ENCODE measurements around the gene SLC17A7.
"Not testable (repeated sequence)": the region's sequence is repeated elsewhere in the genome, so short reads cannot be mapped to it uniquely, and the experiment has no call there.

SLC17A7 gene

GRCh38 chr19:49441210-49441959 lies at the start of gene SLC17A7:
Gene SLC17A7, minus strand, starts transcription at chr19:49441527. Its CDS starts 148 bp downstream, at chr19:49441379.
- DNase-seq (ENCODE audit: low read depth), result no peak

- no peak for DNase-seq (ENCODE audit: low read depth)
Observed at GRCh38 chr19:49490287-49491029, 49.1 kb upstream of the SLC17A7 start.

DNA sequence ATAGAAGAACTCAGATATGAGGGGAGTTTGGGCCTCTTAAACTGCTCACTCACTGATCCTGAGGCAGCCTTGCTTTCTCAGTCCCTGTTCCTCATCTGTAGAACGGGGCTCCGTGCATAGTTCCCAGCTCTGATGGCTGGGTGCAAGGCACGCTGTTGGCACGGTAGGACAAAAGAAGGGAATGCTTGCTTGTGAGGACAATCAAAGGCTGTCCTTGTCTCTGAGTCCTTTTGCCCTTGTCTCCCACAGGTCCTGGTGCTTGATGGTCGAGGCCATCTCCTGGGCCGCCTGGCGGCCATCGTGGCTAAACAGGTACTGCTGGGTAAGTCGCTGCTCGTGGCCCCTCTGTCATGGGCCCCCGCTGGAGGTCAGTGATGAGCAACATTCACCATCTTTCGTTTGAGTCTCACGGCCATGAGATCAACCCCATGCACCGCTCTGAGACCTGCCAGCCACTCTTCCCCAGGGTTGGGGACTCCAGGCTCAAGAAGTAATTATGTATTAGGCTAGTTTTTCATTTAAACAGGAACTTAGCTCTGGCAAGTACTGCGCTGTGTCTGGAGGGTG lies 48.4 kb upstream of the SLC17A7 start:
- no peak for DNase-seq (ENCODE audit: low read depth)

- no peak for DNase-seq (ENCODE audit: low read depth)
Observed at GRCh38 chr19:49488863-49489537, 47.7 kb upstream of the SLC17A7 start.

- DNase-seq (ENCODE audit: low read depth), result no peak
Observed at GRCh38 chr19:49488046-49488862, 46.9 kb upstream of the SLC17A7 start.

GRCh38 chr19:49487277-49488045 lies 46.1 kb upstream of the SLC17A7 start, which contains the start of gene RPL13A:
Gene RPL13A, plus strand, starts transcription at chr19:49487608. Its CDS starts 22 bp downstream, at chr19:49487630.
- peak; percentile 99 for DNase-seq (ENCODE audit: low read depth)

DNA sequence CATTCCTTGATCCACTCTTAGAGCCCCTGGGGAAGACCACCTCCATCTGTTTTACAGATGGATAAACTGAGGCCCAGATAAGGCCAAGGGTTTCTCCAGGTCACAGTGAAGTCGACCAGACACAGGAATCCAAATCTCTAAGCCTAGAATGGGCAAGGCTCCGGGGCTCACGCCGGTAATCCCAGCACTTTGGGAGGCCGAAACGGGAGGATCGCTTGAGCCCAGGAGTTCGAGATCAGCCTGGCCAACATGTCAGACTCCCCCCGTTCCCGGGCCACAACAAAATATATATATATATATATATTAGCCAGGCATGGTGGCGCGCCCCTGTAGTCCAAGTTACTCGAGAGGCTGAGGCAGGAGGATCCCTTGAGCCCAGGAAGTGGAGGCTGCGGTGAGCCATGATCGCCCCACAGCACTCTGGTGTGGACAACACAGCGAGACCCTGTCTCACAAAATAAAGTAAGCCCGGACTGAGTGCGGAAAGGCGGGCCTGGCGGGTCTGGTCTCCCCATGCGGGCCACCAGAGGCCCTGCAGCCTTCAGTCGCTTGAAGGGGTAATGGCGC lies 45.5 kb upstream of the SLC17A7 start:
- DNase-seq (ENCODE audit: low read depth), result no peak

GRCh38 chr19:49486232-49486631 lies 44.9 kb upstream of the SLC17A7 start:
- DNase-seq (ENCODE audit: low read depth), result no peak

DNA sequence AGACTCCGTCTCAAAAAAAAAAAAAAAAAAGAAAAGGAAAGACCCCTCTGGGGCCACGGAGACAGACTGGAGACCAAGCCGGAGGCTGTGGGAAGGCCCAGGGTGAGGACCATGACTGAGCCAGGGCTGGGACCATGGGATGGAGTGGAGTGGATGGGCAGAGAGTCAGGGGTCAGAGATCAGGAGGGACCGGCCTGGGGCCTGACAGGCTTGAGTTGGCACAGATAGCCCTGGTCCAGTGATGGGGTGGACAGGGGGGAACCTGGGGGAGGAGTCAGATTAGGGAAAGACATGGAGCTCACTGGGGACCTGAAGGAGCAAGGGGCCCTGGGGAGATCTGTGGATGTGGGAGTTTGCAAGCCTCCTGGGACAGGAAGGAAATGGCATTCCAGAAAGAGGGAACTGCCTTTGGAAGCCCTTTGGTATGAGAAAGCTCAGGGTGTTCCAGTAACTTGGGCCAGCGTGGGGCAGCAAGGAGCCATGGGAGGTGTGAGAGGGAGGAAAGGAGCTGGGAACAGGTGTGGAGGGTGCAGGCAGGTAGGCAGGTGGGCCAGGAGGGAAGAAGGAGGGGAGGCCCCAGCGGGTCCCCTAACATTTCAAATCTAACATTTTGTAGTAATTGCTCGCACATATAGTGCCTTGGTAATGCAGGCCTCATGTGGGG lies 39.8 kb upstream of the SLC17A7 start:
- no peak for DNase-seq (ENCODE audit: low read depth)

GRCh38 chr19:49479975-49480628 lies 38.8 kb upstream of the SLC17A7 start:
- DNase-seq (ENCODE audit: low read depth), result no peak

DNA sequence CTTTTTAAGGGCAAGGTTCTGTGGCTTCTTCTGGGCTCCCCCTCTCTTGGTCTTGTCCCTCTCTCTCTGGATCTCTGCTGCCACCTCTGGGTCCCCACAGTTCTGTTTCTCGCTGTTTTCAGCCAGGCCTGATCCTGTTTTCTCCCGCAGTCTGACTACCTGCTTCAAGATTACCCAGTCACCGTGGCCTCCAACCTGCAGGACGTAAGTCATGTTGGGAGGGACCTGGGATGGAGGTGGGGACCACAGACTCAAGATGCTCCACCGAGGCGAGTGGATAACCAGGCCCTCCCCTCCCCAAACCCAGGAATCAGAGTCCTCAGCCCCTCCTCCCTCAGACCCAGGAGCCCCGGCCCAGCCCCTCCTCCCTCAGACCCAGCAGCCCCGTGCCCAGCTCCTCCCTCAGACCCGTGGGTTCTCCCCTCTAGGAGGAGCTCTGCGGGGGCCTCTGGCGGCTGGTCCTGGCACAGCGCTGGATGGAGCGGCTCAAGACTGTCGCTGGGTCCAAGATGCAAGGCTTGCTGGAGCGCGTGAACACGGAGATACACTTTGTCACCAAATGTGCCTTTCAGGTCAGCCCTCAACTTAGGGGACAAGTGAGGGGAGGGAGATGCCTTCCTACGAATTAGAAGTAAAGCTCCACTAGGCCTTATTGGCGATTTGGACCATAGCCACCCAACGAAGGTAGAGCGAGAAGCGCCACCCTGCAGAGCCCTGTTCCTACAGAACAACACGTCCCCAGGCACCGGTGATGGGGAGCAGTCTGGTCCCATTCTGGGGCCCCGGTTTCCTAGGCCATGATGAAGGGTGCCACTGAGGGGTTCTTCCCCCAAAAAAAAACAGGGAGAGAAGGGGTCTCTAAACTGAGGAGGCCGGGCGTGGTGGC lies 34.9 kb upstream of the SLC17A7 start:
- DNase-seq (ENCODE audit: low read depth), result peak; percentile 68

DNA sequence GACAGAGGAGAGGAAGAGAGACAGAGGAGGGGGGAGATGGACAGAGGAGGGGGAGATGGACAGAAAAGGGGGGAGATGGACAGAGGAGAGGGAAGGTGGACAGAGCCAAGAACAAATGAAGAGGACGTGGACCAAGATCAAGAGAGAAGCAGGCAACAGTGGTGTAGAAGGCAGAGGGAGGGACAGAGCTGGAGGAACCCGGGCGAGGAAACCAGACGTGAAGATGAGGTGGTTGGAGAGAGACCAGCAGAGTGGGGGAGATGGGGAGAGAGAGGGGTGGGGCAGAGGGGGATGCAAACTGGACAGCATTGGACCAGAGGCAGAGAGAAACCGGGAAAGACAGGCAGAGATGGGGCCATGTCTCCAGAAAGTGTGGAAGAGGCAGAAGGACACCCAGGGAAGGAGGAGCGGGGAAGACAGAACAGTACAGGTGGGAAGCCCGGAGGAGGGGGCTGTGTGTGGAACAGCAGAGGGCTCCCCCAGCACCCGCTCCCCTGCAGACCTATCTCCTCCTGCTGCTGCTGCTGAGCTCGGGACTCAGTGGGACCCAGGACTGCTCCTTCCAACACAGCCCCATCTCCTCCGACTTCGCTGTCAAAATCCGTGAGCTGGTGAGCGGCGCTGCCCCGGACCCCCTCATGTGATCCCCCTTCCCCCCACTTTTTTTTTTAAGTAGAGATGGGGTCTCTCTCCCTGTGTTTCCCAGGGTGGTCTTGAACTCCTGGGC lies 34.0 kb upstream of the SLC17A7 start:
- no peak for DNase-seq (ENCODE audit: low read depth)

- DNase-seq (ENCODE audit: low read depth), result no peak
Observed at GRCh38 chr19:49474542-49474924, 33.2 kb upstream of the SLC17A7 start.

DNA sequence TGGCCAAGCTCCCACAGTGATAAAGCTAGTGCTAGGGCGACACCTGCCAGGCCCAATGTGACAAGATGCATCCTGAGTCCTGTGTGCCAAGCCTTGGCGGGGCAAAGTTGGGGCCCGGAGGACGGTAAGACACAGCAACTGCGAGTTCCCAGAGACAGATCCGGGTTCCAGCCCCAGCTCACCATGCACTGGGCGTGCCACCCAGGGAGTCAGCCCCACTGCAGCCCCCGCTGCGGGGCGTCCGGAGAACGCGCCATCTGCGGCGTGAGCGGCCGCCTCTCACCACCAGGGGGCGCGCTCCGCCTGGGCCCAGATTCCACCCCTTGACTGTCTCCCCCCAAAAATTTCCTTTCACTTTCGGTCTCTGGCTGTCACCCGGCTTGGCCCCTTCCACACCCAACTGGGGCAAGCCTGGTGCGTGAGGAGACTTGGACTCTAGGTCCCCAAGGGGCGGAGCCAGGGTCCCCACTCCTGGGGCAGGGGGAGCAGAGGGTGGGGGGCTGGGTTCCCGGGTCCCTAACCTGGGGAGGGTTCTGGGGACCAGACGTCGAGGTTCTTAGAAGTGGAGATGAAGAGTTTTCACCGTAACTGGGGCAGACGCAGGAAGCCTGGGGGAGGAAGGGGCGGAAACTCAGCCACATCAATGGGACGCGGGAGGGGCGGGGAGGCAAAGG lies 32.7 kb upstream of the SLC17A7 start, which contains the start of gene FLT3LG:
TSS of gene FLT3LG (plus strand) at position 348 of the 674 bp plus-strand sequence. CDS start 425 bp downstream, outside the sequence.
- peak; percentile 83 for DNase-seq (ENCODE audit: low read depth)

GRCh38 chr19:49473501-49473867 lies 32.2 kb upstream of the SLC17A7 start:
- not testable (repeated sequence) for DNase-seq (ENCODE audit: low read depth)

DNA sequence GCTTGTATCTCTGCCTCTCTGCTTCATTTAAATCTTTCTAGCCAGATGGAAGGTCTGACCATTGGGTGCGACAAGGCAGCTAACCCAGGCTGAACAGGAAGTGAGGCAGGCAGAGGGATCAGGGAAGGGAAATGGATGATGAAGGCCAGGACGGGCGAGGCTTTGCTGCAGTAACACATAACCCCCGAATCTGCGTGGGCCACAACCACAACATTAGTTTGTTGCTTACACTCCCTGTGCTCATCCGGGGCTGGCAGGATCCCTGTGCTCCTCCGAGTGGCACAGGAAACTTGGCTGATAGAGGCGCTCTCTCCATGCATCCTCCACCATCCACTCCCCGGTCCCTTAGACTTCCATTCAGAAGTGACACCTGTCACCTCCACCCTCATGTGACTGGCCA lies 31.6 kb upstream of the SLC17A7 start:
- no peak for DNase-seq (ENCODE audit: low read depth)

- no peak for DNase-seq (ENCODE audit: low read depth)
Observed at GRCh38 chr19:49470615-49470978, 29.3 kb upstream of the SLC17A7 start.
